Measurements from ENCODE around the gene C2CD4B.

DNA sequence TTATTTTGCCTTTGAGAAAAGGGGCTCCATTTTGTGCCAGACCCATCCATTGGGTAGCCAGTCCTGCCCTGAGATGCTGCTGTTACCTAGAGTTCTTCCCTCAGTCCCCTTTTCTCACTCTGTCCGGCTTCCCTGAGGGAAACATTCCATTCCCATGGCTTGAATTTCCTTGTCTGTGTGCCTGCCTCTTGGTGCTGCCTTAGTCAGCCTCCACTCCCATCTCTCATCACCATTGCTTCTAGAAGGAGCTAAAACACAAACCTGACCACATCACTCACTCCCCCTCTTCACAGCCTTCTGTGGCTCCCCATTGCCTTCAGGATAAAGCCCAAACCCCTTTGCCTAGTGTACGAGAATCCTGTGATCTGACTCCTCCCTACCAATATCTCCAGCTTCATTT, 25.2 kb upstream of the C2CD4B start:
- TF ChIP-seq, protein P1, sequence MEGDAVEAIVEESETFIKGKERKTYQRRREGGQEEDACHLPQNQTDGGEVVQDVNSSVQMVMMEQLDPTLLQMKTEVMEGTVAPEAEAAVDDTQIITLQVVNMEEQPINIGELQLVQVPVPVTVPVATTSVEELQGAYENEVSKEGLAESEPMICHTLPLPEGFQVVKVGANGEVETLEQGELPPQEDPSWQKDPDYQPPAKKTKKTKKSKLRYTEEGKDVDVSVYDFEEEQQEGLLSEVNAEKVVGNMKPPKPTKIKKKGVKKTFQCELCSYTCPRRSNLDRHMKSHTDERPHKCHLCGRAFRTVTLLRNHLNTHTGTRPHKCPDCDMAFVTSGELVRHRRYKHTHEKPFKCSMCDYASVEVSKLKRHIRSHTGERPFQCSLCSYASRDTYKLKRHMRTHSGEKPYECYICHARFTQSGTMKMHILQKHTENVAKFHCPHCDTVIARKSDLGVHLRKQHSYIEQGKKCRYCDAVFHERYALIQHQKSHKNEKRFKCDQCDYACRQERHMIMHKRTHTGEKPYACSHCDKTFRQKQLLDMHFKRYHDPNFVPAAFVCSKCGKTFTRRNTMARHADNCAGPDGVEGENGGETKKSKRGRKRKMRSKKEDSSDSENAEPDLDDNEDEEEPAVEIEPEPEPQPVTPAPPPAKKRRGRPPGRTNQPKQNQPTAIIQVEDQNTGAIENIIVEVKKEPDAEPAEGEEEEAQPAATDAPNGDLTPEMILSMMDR (IDR thresholded peaks at IDR 0.05): no peak
- TF ChIP-seq POLR2AphosphoS5 (IDR thresholded peaks at IDR 0.05) (no peak), POLR2A (IDR thresholded peaks at IDR 0.05) (no peak)
